Panc1 (cell line): ENCODE data around the gene PARD3. TPM values are rescaled to one million over a fixed set of nuclear protein-coding genes. Genes with fewer than 3 reads are reported as not detected.

Experiments used
- ATAC-seq: fragments of 200-7000 bp; cut with Tn5 transposase; 2 replicates; pipeline ENCODE4 v1.9.1; 2020; ENCODE audit warnings: mild to moderate bottlenecking, moderate library complexity
- BruUV-seq: library from RNA; stranded (reverse); fragments of 400-500 nt; replicated peaks from 2 replicates; lab custom pipeline; 2021; lab: Mats Ljungman, UMichigan
- CTCF ChIA-PET: fragments of 300-600 bp; sonication (Branson Sonifier 250); formaldehyde crosslinking; loops from one replicate; lab custom pipeline; 2022; ENCODE audit warnings: antibody characterized with exemption; lab: Charles Lee
- POLR2A ChIA-PET: fragments of 300-600 bp; sonication (Branson Sonifier 250); formaldehyde crosslinking; loops from one replicate; lab custom pipeline; 2022; ENCODE audit warnings: antibody characterized with exemption; lab: Charles Lee
- DNase-seq: peaks from one replicate; pipeline ENCODE4 v3.0.0-alpha.2; 2010; ENCODE audit warnings: low read depth, low spot score
- H3K27ac ChIP-seq: 2 replicates; pipeline ENCODE4 v1.5.1; 2011; ENCODE audit warnings: mild to moderate bottlenecking, low read length, inconsistent platforms
- H3K27me3 ChIP-seq: fragments of 200-500 bp; sonication (Bioruptor generic); 2 replicates; pipeline ENCODE4 v1.6.0; 2014; ENCODE audit warnings: low read length, inconsistent platforms; ENCODE audit not compliant: control insufficient read depth, insufficient read depth
- H3K36me3 ChIP-seq: fragments of 200-500 bp; sonication (Bioruptor generic); 2 replicates; pipeline ENCODE4 v1.5.1; 2014; ENCODE audit warnings: inconsistent platforms, mild to moderate bottlenecking, low read length, moderate library complexity; ENCODE audit not compliant: control insufficient read depth, insufficient read depth
- H3K4me1 ChIP-seq: 2 replicates; pipeline ENCODE4 v1.5.1; 2011; ENCODE audit warnings: inconsistent platforms, mild to moderate bottlenecking, low read length, moderate library complexity; ENCODE audit not compliant: control insufficient read depth, insufficient read depth
- H3K4me3 ChIP-seq, 2 experiments: 2 replicates each; pipeline ENCODE4 v1.5.1; 2011 to 2012; ENCODE audit warnings: low read depth in 2 of 2, low read length in 2 of 2, mild to moderate bottlenecking in 2 of 2, inconsistent platforms in 1 of 2, moderate library complexity in 1 of 2
- H3K9me3 ChIP-seq: fragments of 200-500 bp; sonication (Bioruptor generic); 2 replicates; pipeline ENCODE4 v1.5.1; 2014; ENCODE audit warnings: low read depth, mild to moderate bottlenecking, inconsistent platforms, low read length, moderate library complexity; ENCODE audit not compliant: control insufficient read depth, insufficient read depth
- POLR2AphosphoS5 ChIP-seq: IDR thresholded peaks from 2 replicates; pipeline ENCODE4 v1.6.1; 2012; ENCODE audit warnings: mild to moderate bottlenecking, low read depth, low read length, moderate library complexity
- SIN3A ChIP-seq: IDR thresholded peaks from 2 replicates; pipeline ENCODE4 v1.6.1; 2012; ENCODE audit warnings: low read depth, mild to moderate bottlenecking, low read length, moderate library complexity, borderline replicate concordance; ENCODE audit not compliant: insufficient read depth
- TCF7L2 ChIP-seq: IDR thresholded peaks from 2 replicates; pipeline ENCODE4 v1.6.1; 2011; ENCODE audit warnings: mild to moderate bottlenecking, low read depth, low read length, inconsistent platforms
- in situ Hi-C: cut with HindIII; loops from 2 replicates; pipeline ENCODE4 v1.10.0; 2016; ENCODE audit warnings: low sequenced_read_pairs, low pct_unique_long_range_greater_than_20kb
- intact Hi-C: fragments of 100-400 bp; cut with micrococcal nuclease; formaldehyde crosslinking; loops from one replicate; pipeline ENCODE4 v1.10.0; 2022; ENCODE audit not compliant: unreplicated experiment
- total RNA-seq: library from RNA; stranded (reverse); gene quantifications from one replicate; pipeline ENCODE4 v1.2.1, GENCODE V29; 2021; ENCODE audit not compliant: unreplicated experiment
- TF ChIP-seq, protein P1 (sequence below), 2 experiments: IDR thresholded peaks; 2 replicates each; pipeline ENCODE4 v1.6.1; 2011 to 2012; ENCODE audit warnings: low read depth in 2 of 2, control low read depth in 1 of 2, low read length in 1 of 2, mild to moderate bottlenecking in 1 of 2, moderate library complexity in 1 of 2; ENCODE audit not compliant: insufficient read depth in 1 of 2
- TF ChIP-seq, protein P2 (sequence below): fragments of 450-650 bp; IDR thresholded peaks from 2 replicates; pipeline ENCODE4 v1.5.1; 2017; ENCODE audit warnings: mild to moderate bottlenecking

PARD3 gene
- total RNA-seq, 1 experiment from 2014 or later: 29.8 TPM

DNA sequence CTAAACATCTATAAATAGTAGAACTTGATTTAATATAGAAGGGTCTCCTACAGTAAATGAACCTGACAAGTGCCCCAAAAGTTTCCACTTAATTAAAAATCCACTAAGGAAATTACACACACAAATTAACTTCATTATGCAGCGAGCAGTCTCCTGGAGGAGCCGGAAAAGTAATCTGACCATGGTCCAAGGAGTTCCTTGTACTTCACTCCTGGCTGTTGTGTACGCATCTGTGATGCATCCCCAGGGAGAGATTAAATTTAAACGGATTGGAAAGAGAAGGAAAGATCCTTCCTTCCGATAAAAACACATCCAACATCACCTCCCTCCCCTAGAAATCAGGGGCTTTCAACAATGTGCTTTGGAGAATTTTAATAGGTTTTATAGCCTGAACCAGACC lies 85.5 kb downstream of the PARD3 start:
- peaks cover 10% of the 10 kb centered on the region for H3K4me1 ChIP-seq
- in situ Hi-C loops: no loop called here
- intact Hi-C loops: no loop called here

GRCh38 chr10:34728361-34728760 lies 86.7 kb downstream of the PARD3 start:
- Histone ChIP-seq H3K27me3 (no peaks in the 10 kb centered on the region), H3K4me1 (peaks cover 14% of the 10 kb centered on the region), H3K9me3 (no peaks in the 10 kb centered on the region), H3K4me3 (no peak overlapping the region), H3K27ac (no peak overlapping the region), H3K36me3 (no peaks in the 10 kb centered on the region)
- ATAC-seq (no peak), DNase-seq (no peak)
- ChIA-PET CTCF (no interaction called here), POLR2A (no interaction called here)
- in situ Hi-C loops: no loop called here
- no TSS peak for BruUV-seq
- intact Hi-C loops: no loop called here
- TF ChIP-seq, protein P1, sequence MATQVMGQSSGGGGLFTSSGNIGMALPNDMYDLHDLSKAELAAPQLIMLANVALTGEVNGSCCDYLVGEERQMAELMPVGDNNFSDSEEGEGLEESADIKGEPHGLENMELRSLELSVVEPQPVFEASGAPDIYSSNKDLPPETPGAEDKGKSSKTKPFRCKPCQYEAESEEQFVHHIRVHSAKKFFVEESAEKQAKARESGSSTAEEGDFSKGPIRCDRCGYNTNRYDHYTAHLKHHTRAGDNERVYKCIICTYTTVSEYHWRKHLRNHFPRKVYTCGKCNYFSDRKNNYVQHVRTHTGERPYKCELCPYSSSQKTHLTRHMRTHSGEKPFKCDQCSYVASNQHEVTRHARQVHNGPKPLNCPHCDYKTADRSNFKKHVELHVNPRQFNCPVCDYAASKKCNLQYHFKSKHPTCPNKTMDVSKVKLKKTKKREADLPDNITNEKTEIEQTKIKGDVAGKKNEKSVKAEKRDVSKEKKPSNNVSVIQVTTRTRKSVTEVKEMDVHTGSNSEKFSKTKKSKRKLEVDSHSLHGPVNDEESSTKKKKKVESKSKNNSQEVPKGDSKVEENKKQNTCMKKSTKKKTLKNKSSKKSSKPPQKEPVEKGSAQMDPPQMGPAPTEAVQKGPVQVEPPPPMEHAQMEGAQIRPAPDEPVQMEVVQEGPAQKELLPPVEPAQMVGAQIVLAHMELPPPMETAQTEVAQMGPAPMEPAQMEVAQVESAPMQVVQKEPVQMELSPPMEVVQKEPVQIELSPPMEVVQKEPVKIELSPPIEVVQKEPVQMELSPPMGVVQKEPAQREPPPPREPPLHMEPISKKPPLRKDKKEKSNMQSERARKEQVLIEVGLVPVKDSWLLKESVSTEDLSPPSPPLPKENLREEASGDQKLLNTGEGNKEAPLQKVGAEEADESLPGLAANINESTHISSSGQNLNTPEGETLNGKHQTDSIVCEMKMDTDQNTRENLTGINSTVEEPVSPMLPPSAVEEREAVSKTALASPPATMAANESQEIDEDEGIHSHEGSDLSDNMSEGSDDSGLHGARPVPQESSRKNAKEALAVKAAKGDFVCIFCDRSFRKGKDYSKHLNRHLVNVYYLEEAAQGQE (IDR thresholded peaks at IDR 0.05; ENCODE audit: insufficient read depth in 1 of 2, low read depth in 2 of 2, low read length in 1 of 2): no peak
- TF ChIP-seq, protein P2, sequence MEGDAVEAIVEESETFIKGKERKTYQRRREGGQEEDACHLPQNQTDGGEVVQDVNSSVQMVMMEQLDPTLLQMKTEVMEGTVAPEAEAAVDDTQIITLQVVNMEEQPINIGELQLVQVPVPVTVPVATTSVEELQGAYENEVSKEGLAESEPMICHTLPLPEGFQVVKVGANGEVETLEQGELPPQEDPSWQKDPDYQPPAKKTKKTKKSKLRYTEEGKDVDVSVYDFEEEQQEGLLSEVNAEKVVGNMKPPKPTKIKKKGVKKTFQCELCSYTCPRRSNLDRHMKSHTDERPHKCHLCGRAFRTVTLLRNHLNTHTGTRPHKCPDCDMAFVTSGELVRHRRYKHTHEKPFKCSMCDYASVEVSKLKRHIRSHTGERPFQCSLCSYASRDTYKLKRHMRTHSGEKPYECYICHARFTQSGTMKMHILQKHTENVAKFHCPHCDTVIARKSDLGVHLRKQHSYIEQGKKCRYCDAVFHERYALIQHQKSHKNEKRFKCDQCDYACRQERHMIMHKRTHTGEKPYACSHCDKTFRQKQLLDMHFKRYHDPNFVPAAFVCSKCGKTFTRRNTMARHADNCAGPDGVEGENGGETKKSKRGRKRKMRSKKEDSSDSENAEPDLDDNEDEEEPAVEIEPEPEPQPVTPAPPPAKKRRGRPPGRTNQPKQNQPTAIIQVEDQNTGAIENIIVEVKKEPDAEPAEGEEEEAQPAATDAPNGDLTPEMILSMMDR: no peak
- TF ChIP-seq TCF7L2 (no peak), POLR2AphosphoS5 (no peak), SIN3A (no peak)

More for the DNA sequence above, 85.5 kb downstream of the PARD3 start:
- BruUV-seq: no TSS peak
- no peaks in the 10 kb centered on the region for H3K36me3 ChIP-seq
- ATAC-seq (no peak), DNase-seq (no peak)
- no peak overlapping the region for H3K4me3 ChIP-seq
- H3K27ac ChIP-seq: no peak overlapping the region
- ChIA-PET CTCF (interaction anchor here (0.7 kb wide), 1 partner anchor 1165 kb away, joined by 7 read pairs; no protein-coding TSS in a partner anchor), POLR2A (no interaction called here)
- no peaks in the 10 kb centered on the region for H3K27me3 ChIP-seq
- H3K9me3 ChIP-seq: no peaks in the 10 kb centered on the region
- TF ChIP-seq TCF7L2: no peak
- TF ChIP-seq SIN3A: no peak

DNA sequence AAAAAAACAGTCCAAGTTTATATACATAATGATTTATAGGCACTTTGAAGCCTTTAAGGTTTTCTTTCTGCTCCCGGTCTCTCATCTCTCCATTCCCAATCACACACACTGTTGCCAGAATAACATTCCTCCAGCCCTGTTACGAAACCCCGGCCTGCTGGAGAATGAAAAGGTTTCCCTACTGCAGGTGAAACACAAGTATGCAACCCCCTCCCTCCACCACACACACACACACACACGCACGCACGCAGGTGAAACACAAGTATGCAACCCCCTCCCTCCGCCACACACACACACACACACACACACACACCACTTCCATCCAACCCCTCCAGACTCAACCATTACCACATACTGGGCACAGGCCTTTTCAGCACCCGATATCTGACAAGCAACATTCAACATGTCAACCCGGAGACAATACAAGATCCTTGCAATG lies 87.5 kb downstream of the PARD3 start:
- BruUV-seq: no TSS peak
- intact Hi-C loops: no loop called here
- in situ Hi-C loops: no loop called here
- no peak for ATAC-seq
- ChIA-PET CTCF (no interaction called here), POLR2A (no interaction called here)
- peaks cover 14% of the 10 kb centered on the region for H3K4me1 ChIP-seq
- H3K27me3 ChIP-seq: no peaks in the 10 kb centered on the region
- no peaks in the 10 kb centered on the region for H3K9me3 ChIP-seq
- no peaks in the 10 kb centered on the region for H3K36me3 ChIP-seq
- DNase-seq: no peak
- no peak overlapping the region for H3K27ac ChIP-seq
- H3K4me3 ChIP-seq: no peak overlapping the region
- TF ChIP-seq TCF7L2 (no peak), SIN3A (no peak), POLR2AphosphoS5 (no peak)
- TF ChIP-seq, protein P1 (IDR thresholded peaks at IDR 0.05; ENCODE audit: insufficient read depth in 1 of 2, low read depth in 2 of 2, low read length in 1 of 2): no peak
